Stimulated activated CD8-positive, alpha-beta memory T cell treated with anti-CD3 and anti-CD28 coated beads, Interleukin-7, amount 100 ng/mL, for 48 hours (primary cell): Measurements from ENCODE around the gene OBP2A.

Source experiments
- DNase-seq, 2 donors: peaks; one replicate each; pipeline ENCODE4 v3.0.0-alpha.2; 2020; ENCODE audit warnings: low read depth in 1 of 2; ENCODE audit errors: extremely low read depth in 1 of 2

OBP2A gene

DNA sequence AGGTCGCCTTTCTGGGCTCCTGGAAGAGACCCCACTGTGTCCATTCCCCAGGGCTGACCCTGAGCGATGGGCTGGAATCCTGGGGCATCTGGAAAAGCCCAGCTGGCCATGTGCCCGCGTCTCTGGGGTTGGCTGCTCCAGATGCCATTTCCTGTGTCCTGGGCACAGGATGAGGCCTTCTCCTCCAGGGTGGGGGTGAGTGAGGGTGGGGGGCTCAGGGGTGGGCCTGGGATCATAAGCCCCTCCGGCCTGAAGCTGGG is 46.3 kb downstream of the OBP2A start:
- no peak for DNase-seq

DNA sequence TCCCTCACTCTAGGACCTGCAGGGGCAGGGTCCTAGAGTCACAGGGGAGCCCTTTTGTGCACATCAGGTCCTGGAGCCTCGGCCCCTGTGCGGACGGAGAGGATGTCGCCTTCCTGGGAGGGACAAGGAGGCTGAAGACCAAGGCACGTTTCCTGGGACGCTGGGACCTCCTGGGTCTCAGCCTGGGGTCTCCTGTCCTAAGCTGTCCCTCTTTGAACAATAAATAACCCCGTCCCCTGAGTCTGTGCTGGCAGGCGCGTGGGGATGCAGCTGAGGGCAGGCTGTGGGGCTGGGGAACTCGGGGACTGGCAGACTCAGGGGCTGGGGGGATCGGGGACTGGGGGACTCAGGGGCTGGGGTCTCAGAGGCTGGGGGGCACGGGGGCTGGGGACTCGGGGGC is 46.7 kb downstream of the OBP2A start:
- DNase-seq, result no peak

DNA sequence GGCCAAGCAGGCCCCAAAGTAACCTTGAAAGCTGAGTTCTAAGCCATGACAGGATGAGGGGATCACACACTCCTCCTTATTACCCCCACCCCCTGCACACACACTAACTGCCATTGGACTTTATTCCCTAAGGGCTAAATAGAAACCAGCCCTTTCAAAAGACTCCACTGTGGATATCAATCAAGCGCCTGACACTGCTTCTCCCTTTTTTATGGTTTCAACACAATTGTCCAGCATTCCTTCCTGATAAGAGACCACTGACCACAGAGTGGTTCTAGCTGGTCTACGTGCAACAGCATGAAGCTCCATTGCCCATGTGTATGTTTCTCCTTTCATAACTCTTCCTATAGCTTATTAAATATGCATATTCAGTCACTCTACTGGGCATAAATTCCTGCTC is 50.3 kb downstream of the OBP2A start:
- DNase-seq, result no peak
